Sigmoid colon (tissue), 7 donors: ENCODE results near the gene IL10RA. TPM values are rescaled to one million over a fixed set of nuclear protein-coding genes. Genes with fewer than 3 reads are reported as not detected.

Experiments
- DNase-seq: peaks from one replicate; pipeline ENCODE4 v3.0.0-alpha.2; 2019
- H3K27ac ChIP-seq, 4 donors: fragments of 200-600 bp; sonication (generic); one replicate each; pipeline ENCODE4 v1.5.1; 2016 to 2019; ENCODE audit warnings: mild to moderate bottlenecking in 1 of 4
- H3K27me3 ChIP-seq, 3 donors: fragments of 200-600 bp; sonication (generic); one replicate each; pipeline ENCODE4 v1.5.1; 2019; ENCODE audit warnings: mild to moderate bottlenecking in 1 of 3
- H3K36me3 ChIP-seq, 4 donors: fragments of 200-600 bp; sonication (generic); one replicate each; pipeline ENCODE4 v1.5.1; 2016 to 2019
- H3K4me1 ChIP-seq, 4 donors: fragments of 200-600 bp; sonication (generic); one replicate each; pipeline ENCODE4 v1.5.1; 2017 to 2019
- H3K4me3 ChIP-seq, 4 donors: fragments of 200-600 bp; sonication (generic); one replicate each; pipeline ENCODE4 v1.5.1; 2017 to 2019; ENCODE audit warnings: mild to moderate bottlenecking in 2 of 4, moderate library complexity in 1 of 4
- H3K9me3 ChIP-seq, 4 donors: fragments of 200-600 bp in 3 of 4; sonication (generic) in 3 of 4; one replicate each; pipeline versions ENCODE4 v1.5.1 to v1.6.1; 2013 to 2019
- CTCF ChIP-seq, 4 experiments: fragments of 450-650 bp in 3 of 4; fragments of 200-600 bp in 1 of 4; IDR thresholded peaks; one replicate each; pipeline ENCODE4 v1.5.1; 2016 to 2019; ENCODE audit warnings: antibody characterized with exemption in 4 of 4, mild to moderate bottlenecking in 3 of 4, moderate library complexity in 2 of 4
- EP300 ChIP-seq, 4 donors: sonication (generic); formaldehyde crosslinking; IDR thresholded peaks; one replicate each; pipeline ENCODE4 v1.6.1; 2017; ENCODE audit warnings: antibody characterized with exemption in 4 of 4
- POLR2A ChIP-seq, 2 donors: fragments of 450-650 bp; IDR thresholded peaks; one replicate each; pipeline ENCODE4 v1.6.1; 2016; ENCODE audit warnings: antibody characterized with exemption in 2 of 2, mild to moderate bottlenecking in 2 of 2, moderate library complexity in 2 of 2
- POLR2AphosphoS5 ChIP-seq, 4 donors: sonication (generic); formaldehyde crosslinking; IDR thresholded peaks; one replicate each; pipeline ENCODE4 v1.6.1; 2017; ENCODE audit warnings: antibody characterized with exemption in 4 of 4
- WGBS, 2 donors: extraction: QIAGEN DNeasy Blood & Tissue Kit; methylation state at CpG; one replicate each; pipeline ENCODE4 v1.1.7; 2013; 5-methylcytosine and 5-hydroxymethylcytosine counted together
- intact Hi-C: fragments of 100-400 bp; cut with DNase I; formaldehyde crosslinking; loops from one replicate; pipeline ENCODE4 v1.15.1; 2023
- polyA plus RNA-seq, 3 donors: library from polyadenylated mRNA; stranded (reverse); fragments of 200-250 nt; gene quantifications; one replicate each; pipeline ENCODE4 v1.2.3, GENCODE V29; 2013
- total RNA-seq, 4 donors: library from RNA; depleted of rRNA; stranded (reverse); fragments of >200 nt; gene quantifications; one replicate each; pipeline ENCODE4 v1.1.0, GENCODE V29; 2016
- donor health status: healthy with polysubstance abuse.
- donor health status: Bipolar disorder and iron deficiency.
- donor health status: healthy.

Gene IL10RA
- total and polyA plus RNA-seq, 7 donors, result 4.2 to 29.6 (median 14.8) TPM

- H3K27ac ChIP-seq, result no peak overlapping the region
- WGBS, 2 donors, result 62 to 70% methylated on average over 1 of the region's 1 CpG
- H3K4me1 ChIP-seq, result no peaks in the 10 kb centered on the region
- H3K36me3 ChIP-seq, result no peaks in the 10 kb centered on the region
- intact Hi-C loops, result no loop called here
- H3K9me3 ChIP-seq, result no peaks in the 10 kb centered on the region
- DNase-seq, result no peak
- H3K27me3 ChIP-seq, result no peaks in the 10 kb centered on the region
- TF ChIP-seq EP300 (IDR thresholded peaks at IDR 0.05) (no peak), POLR2A (IDR thresholded peaks at IDR 0.05) (no peak), POLR2AphosphoS5 (IDR thresholded peaks at IDR 0.05) (no peak), CTCF (IDR thresholded peaks at IDR 0.05) (no peak)
- no peak overlapping the region for H3K4me3 ChIP-seq
These were observed 55.9 kb downstream of the IL10RA start for GRCh38 chr11:118042141-118042540.

- Histone ChIP-seq H3K27me3 (no peaks in the 10 kb centered on the region), H3K27ac (no peak overlapping the region), H3K36me3 (no peaks in the 10 kb centered on the region), H3K9me3 (no peaks in the 10 kb centered on the region), H3K4me1 (no peaks in the 10 kb centered on the region), H3K4me3 (no peak overlapping the region)
- WGBS, 2 donors, result 29 to 47% methylated on average over 4 of the region's 4 CpGs
- intact Hi-C loops, result no loop called here
- DNase-seq, result no peak
- TF ChIP-seq CTCF (IDR thresholded peaks at IDR 0.05) (no peak), POLR2AphosphoS5 (IDR thresholded peaks at IDR 0.05) (no peak), POLR2A (IDR thresholded peaks at IDR 0.05) (no peak), EP300 (IDR thresholded peaks at IDR 0.05) (no peak)
These were observed 56.6 kb downstream of the IL10RA start for GRCh38 chr11:118042796-118043195.

GRCh38 chr11:118045191-118045590 is 59.0 kb downstream of the IL10RA start:
- Histone ChIP-seq H3K4me3 (no peak overlapping the region), H3K27me3 (no peaks in the 10 kb centered on the region), H3K27ac (no peak overlapping the region), H3K9me3 (no peaks in the 10 kb centered on the region), H3K4me1 (no peaks in the 10 kb centered on the region), H3K36me3 (no peaks in the 10 kb centered on the region)
- intact Hi-C loops, result no loop called here
- no peak for DNase-seq
- WGBS, 2 donors, result 75 to 81% methylated on average over 2 of the region's 2 CpGs
- TF ChIP-seq POLR2AphosphoS5 (IDR thresholded peaks at IDR 0.05) (no peak), EP300 (IDR thresholded peaks at IDR 0.05) (no peak), POLR2A (IDR thresholded peaks at IDR 0.05) (no peak), CTCF (IDR thresholded peaks at IDR 0.05) (no peak)

- Histone ChIP-seq H3K27me3 (no peaks in the 10 kb centered on the region), H3K27ac (no peak overlapping the region), H3K36me3 (no peaks in the 10 kb centered on the region), H3K4me1 (no peaks in the 10 kb centered on the region), H3K9me3 (no peaks in the 10 kb centered on the region), H3K4me3 (no peak overlapping the region)
- intact Hi-C loops, result no loop called here
- TF ChIP-seq POLR2AphosphoS5 (IDR thresholded peaks at IDR 0.05), result no peak
- no peak for TF ChIP-seq CTCF (IDR thresholded peaks at IDR 0.05)
- no peak for TF ChIP-seq POLR2A (IDR thresholded peaks at IDR 0.05)
- TF ChIP-seq EP300 (IDR thresholded peaks at IDR 0.05), result no peak
- DNase-seq, result no peak
- 48 to 57% methylated on average over 5 of the region's 5 CpGs for WGBS, 2 donors
These were observed 60.1 kb downstream of the IL10RA start for GRCh38 chr11:118046051-118046963.
